HepG2 (cell line): ENCODE results near the gene GK. TPM values are rescaled to one million over a fixed set of nuclear protein-coding genes. Genes with fewer than 3 reads are reported as not detected.

Source experiments
- ATAC-seq: fragments of 200-7000 bp; cut with Tn5 transposase; 3 replicates; pipeline ENCODE4 v1.9.1; 2020; ENCODE audit warnings: mild to moderate bottlenecking, moderate library complexity
- BruUV-seq: library from RNA; stranded (reverse); fragments of 400-500 nt; replicated peaks from 2 replicates; lab custom pipeline; 2021; lab: Mats Ljungman, UMichigan
- CTCF ChIA-PET: fragments of 300-600 bp; formaldehyde crosslinking; extraction: SDS; loops from one replicate; lab custom pipeline; 2021; ENCODE audit warnings: low total read pairs, inconsistent platforms, low intra/inter-chr PET ratio; lab: Yijun Ruan, JAX
- POLR2A ChIA-PET: fragments of 350-600 bp; sonication (Branson Sonifier 250); formaldehyde crosslinking; loops from one replicate; lab custom pipeline; 2020; ENCODE audit warnings: antibody characterized with exemption, inconsistent platforms; lab: Yijun Ruan, JAX
- DNase-seq: peaks from one replicate; pipeline ENCODE4 v3.0.0-alpha.2; 2015; ENCODE audit warnings: low spot score
- FAIRE-seq: peaks from 3 replicates; lab custom pipeline; 2011; peaks lifted over from hg19 to GRCh38; lab: Jason Lieb, UNC
- H2AFZ ChIP-seq: one replicate; pipeline ENCODE4 v1.6.1; 2011; ENCODE audit warnings: low read length, inconsistent platforms
- H3K27ac ChIP-seq: fragments of 300-600 bp; 3 replicates; pipeline ENCODE4 v1.8.0; 2011; ENCODE audit warnings: mixed run types, mild to moderate bottlenecking, mixed read lengths, low read length, inconsistent platforms; ENCODE audit not compliant: insufficient read depth; ENCODE audit errors: extremely low read length
- H3K27me3 ChIP-seq, 2 experiments: fragments of 200-600 bp in 1 of 2; 2 replicates in 1 of 2; 3 replicates in 1 of 2; pipeline versions ENCODE4 v1.6.0 to v1.8.0; 2011; ENCODE audit warnings: low read length in 2 of 2, mild to moderate bottlenecking in 2 of 2, moderate library complexity in 2 of 2, inconsistent platforms in 1 of 2; ENCODE audit not compliant: insufficient read depth in 2 of 2, control insufficient read depth in 1 of 2
- H3K36me3 ChIP-seq, 2 experiments: fragments of 200-600 bp in 1 of 2; replicated peaks in 1 of 2; 2 replicates in 1 of 2; 3 replicates in 1 of 2; pipeline versions ENCODE4 v1.5.1 to v1.8.0; 2011; ENCODE audit warnings: low read length in 2 of 2, inconsistent platforms in 1 of 2; ENCODE audit not compliant: insufficient read depth in 2 of 2, control insufficient read depth in 1 of 2
- H3K4me1 ChIP-seq: 2 replicates; pipeline ENCODE4 v1.5.1; 2012; ENCODE audit warnings: low read length, inconsistent platforms; ENCODE audit not compliant: insufficient read depth
- H3K4me2 ChIP-seq: 2 replicates; pipeline ENCODE4 v1.6.0; 2011; ENCODE audit warnings: low read depth, low read length, inconsistent platforms
- H3K4me3 ChIP-seq, 3 experiments: fragments of 200-600 bp in 1 of 3; sonication (generic), shearing (Covaris generic) in 1 of 3; replicated peaks in 1 of 3; 2 replicates each; pipeline ENCODE4 v1.5.1; 2011 to 2016; ENCODE audit warnings: low read length in 3 of 3, inconsistent platforms in 2 of 3, low read depth in 2 of 3, mild to moderate bottlenecking in 2 of 3, control low read depth in 1 of 3, mixed read lengths in 1 of 3; ENCODE audit not compliant: insufficient read depth in 1 of 3
- H3K79me2 ChIP-seq: one replicate; pipeline ENCODE4 v1.6.1; 2011; ENCODE audit warnings: low read length, inconsistent platforms; ENCODE audit not compliant: insufficient read depth
- H3K9ac ChIP-seq: 2 replicates; pipeline ENCODE4 v1.6.0; 2011; ENCODE audit warnings: mild to moderate bottlenecking, low read depth, low read length, inconsistent platforms; ENCODE audit not compliant: insufficient read depth
- H3K9me3 ChIP-seq: 2 replicates; pipeline ENCODE4 v1.5.1; 2012; ENCODE audit warnings: mild to moderate bottlenecking, low read length
- H4K20me1 ChIP-seq: 2 replicates; pipeline ENCODE4 v1.6.0; 2011; ENCODE audit warnings: inconsistent platforms, mild to moderate bottlenecking, low read length, moderate library complexity; ENCODE audit not compliant: insufficient read depth
- FOXO1 ChIP-seq: sonication (generic); formaldehyde crosslinking; IDR thresholded peaks from 2 replicates; pipeline ENCODE4 v1.4.0; 2020; ENCODE audit warnings: missing genetic modification reagents
- GTF3A ChIP-seq: sonication (generic); formaldehyde crosslinking; conservative IDR thresholded peaks from 2 replicates; pipeline ENCODE4 v1.4.0; 2020; ENCODE audit warnings: mild to moderate bottlenecking, missing genetic modification reagents
- MAFF ChIP-seq: IDR thresholded peaks from 2 replicates; pipeline ENCODE4 v1.6.1; 2011; ENCODE audit warnings: low read depth, low read length, improper control_type of control experiment
- MAZ ChIP-seq, 2 experiments: sonication (generic) in 1 of 2; formaldehyde crosslinking in 1 of 2; IDR thresholded peaks; 2 replicates each; pipeline versions ENCODE4 v1.5.0 to v1.6.1; 2012 to 2020; ENCODE audit warnings: low read depth in 2 of 2, mild to moderate bottlenecking in 2 of 2, borderline replicate concordance in 1 of 2, improper control_type of control experiment in 1 of 2, low read length in 1 of 2, missing genetic modification reagents in 1 of 2, moderate library complexity in 1 of 2
- NFYB ChIP-seq: sonication (generic); formaldehyde crosslinking; IDR thresholded peaks from 2 replicates; pipeline ENCODE4 v1.4.0; 2020; ENCODE audit warnings: missing genetic modification reagents
- SRSF1 ChIP-seq: fragments of 200-400 bp; formaldehyde crosslinking; optimal IDR thresholded peaks from 2 replicates; pipeline ENCODE3; 2017; ENCODE audit warnings: mild to moderate bottlenecking, low read depth, low read length, moderate library complexity
- ZBTB3 ChIP-seq: sonication (generic); formaldehyde crosslinking; IDR thresholded peaks from 2 replicates; pipeline ENCODE4 v1.4.0; 2020; ENCODE audit warnings: low read depth, mild to moderate bottlenecking, moderate library complexity, missing genetic modification reagents, borderline replicate concordance
- ZEB1 ChIP-seq: IDR thresholded peaks from 2 replicates; pipeline ENCODE4 v1.6.1; 2012; ENCODE audit warnings: mild to moderate bottlenecking, low read depth, inconsistent platforms; ENCODE audit not compliant: insufficient replicate concordance
- ZFP37 ChIP-seq: sonication (generic); formaldehyde crosslinking; IDR thresholded peaks from 2 replicates; pipeline ENCODE4 v1.4.0; 2020; ENCODE audit warnings: missing genetic modification reagents, borderline replicate concordance
- ZNF3 ChIP-seq: IDR thresholded peaks from 2 replicates; pipeline ENCODE4 v1.7.0; 2017; ENCODE audit warnings: inconsistent platforms
- ZNF746 ChIP-seq: sonication (generic); formaldehyde crosslinking; IDR thresholded peaks from 2 replicates; pipeline ENCODE4 v1.8.0; 2022; ENCODE audit warnings: mild to moderate bottlenecking, missing genetic modification reagents
- WGBS: methylation state at CpG from one replicate; pipeline ENCODE4 v1.1.6; 2017; ENCODE audit warnings: low lambda C conversion rate; 5-methylcytosine and 5-hydroxymethylcytosine counted together
- in situ Hi-C: cut with HindIII; loops from 2 replicates; pipeline ENCODE4 v1.10.0; 2017; ENCODE audit warnings: low pct_unique_long_range_greater_than_20kb; ENCODE audit not compliant: extremely low pct_ligation_motif_present
- intact Hi-C: fragments of 100-400 bp; cut with micrococcal nuclease; formaldehyde crosslinking; loops from one replicate; pipeline ENCODE4 v1.10.0; 2022; ENCODE audit not compliant: unreplicated experiment
- polyA plus RNA-seq, 8 experiments: library from polyadenylated mRNA; depleted of rRNA in 3 of 8; stranded (reverse) in 7 of 8; unstranded in 1 of 8; fragments of >200 nt; fragmentation: Illumina TruSeq in 4 of 8; extraction: Trizol in 4 of 8; gene quantifications; 2 replicates each; pipeline versions ENCODE4 v1.2.1 to v1.2.3, GENCODE V29; 2011 to 2016; ENCODE audit warnings: low read depth in 4 of 8, missing spikeins in 1 of 8, mixed read lengths in 1 of 8; ENCODE audit not compliant: insufficient read depth in 1 of 8
- total RNA-seq, 5 experiments: library from RNA; depleted of rRNA; stranded (reverse); fragments of >200 nt; fragmentation: Illumina TruSeq; extraction: Trizol; gene quantifications; 2 replicates each; pipeline ENCODE4 v1.2.3, GENCODE V29; 2016; ENCODE audit warnings: low read depth in 1 of 5
- TF ChIP-seq, protein P1 (sequence below): sonication (generic); formaldehyde crosslinking; IDR thresholded peaks from 2 replicates; pipeline ENCODE4 v1.4.0; 2020; ENCODE audit warnings: mild to moderate bottlenecking, missing genetic modification reagents
- TF ChIP-seq, protein P2 (sequence below): fragments of 450-650 bp; IDR thresholded peaks from 2 replicates; pipeline ENCODE4 v1.6.1; 2016
- TF ChIP-seq, protein P3 (sequence below): sonication (generic); formaldehyde crosslinking; conservative IDR thresholded peaks from 2 replicates; pipeline ENCODE4 v1.4.0; 2020; ENCODE audit warnings: missing genetic modification reagents

GK gene
- total and polyA plus RNA-seq, 2 of the 13 experiments (the other 11 are each of a cell fraction or from before 2014, with no cell fraction given), result 64.2 to 265 TPM

DNA sequence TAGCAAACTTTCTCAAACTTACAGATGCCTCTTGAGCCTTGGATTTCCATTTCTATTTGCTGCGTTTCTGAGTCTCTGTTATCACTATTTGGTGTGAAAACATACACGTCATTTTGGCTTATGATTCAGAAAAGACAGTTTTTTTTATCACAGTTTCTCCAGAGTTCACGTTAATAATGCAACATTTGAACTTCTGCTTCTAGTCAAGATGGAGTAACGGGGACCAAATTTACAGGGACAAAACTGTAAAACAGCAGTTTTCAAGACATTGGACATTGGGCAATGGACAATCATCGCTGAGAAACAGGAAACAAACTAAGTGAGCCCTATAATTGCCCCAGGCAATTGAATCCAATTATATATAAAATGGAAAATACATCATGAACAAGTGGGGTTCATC is 39.5 kb upstream of the GK start:
- no peak for DNase-seq
- Histone ChIP-seq H3K4me3 (no peak overlapping the region), H3K27me3 (no peaks in the 10 kb centered on the region), H3K36me3 (no peaks in the 10 kb centered on the region), H2AFZ (no peak overlapping the region), H3K9ac (no peak overlapping the region), H3K27ac (no peak overlapping the region), H3K4me2 (no peak overlapping the region), H3K4me1 (peaks cover 19% of the 10 kb centered on the region), H3K79me2 (no peaks in the 10 kb centered on the region), H3K9me3 (no peaks in the 10 kb centered on the region), H4K20me1 (no peaks in the 10 kb centered on the region)
- intact Hi-C loops (no loop called here), in situ Hi-C loops (no loop called here)
- ChIA-PET CTCF (no interaction called here), POLR2A (no interaction called here)
- no peak for FAIRE-seq
- 99% methylated on average over 5 of the region's 5 CpGs for WGBS
- BruUV-seq, result no TSS peak
- no peak for ATAC-seq
- TF ChIP-seq ZFP37 (CRISPR knock-in tag), result no peak
- TF ChIP-seq ZNF3, result no peak

DNA sequence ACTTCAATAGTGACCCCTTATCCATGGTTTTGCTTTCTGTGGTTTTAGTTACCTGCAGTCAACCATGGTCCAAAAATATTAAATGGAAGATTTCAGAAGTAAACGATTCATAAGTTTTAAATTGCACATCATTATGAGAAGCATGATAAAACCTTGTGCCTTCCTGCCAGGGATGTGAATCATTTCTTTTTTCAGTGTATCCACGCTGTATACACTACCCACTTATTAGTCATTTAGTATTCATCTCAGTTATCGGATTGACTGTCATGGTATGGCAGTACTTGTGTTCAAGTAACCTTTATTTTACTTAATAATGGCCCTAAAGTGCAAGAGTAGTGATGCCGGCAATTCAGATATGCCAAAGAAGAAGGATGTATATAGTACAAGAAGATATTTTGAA is 38.0 kb upstream of the GK start:
- Histone ChIP-seq H3K4me1 (peaks cover 21% of the 10 kb centered on the region), H3K27ac (no peak overlapping the region), H2AFZ (no peak overlapping the region), H3K27me3 (no peaks in the 10 kb centered on the region), H3K4me2 (no peak overlapping the region), H4K20me1 (no peaks in the 10 kb centered on the region), H3K36me3 (no peaks in the 10 kb centered on the region), H3K4me3 (no peak overlapping the region), H3K9ac (no peak overlapping the region), H3K79me2 (no peaks in the 10 kb centered on the region), H3K9me3 (no peaks in the 10 kb centered on the region)
- no TSS peak for BruUV-seq
- POLR2A ChIA-PET, result no interaction called here
- CTCF ChIA-PET, result no interaction called here
- DNase-seq, result no peak
- intact Hi-C loops, result no loop called here
- ATAC-seq, result no peak
- FAIRE-seq, result no peak
- in situ Hi-C loops, result no loop called here
- 93% methylated on average over 4 of the region's 4 CpGs for WGBS
- TF ChIP-seq ZEB1 (no peak), FOXO1 (CRISPR knock-in tag) (no peak), NFYB (CRISPR knock-in tag) (no peak), GTF3A (CRISPR knock-in tag) (no peak), ZNF746 (CRISPR knock-in tag) (no peak), ZBTB3 (CRISPR knock-in tag) (no peak), SRSF1 (no peak), MAFF (no peak), MAZ (IDR thresholded peaks at IDR 0.05; ENCODE audit: borderline replicate concordance, low read depth, low read length) (no peak), MAZ (CRISPR knock-in tag; IDR thresholded peaks at IDR 0.05; ENCODE audit: low read depth) (no peak)
- TF ChIP-seq, protein P1, sequence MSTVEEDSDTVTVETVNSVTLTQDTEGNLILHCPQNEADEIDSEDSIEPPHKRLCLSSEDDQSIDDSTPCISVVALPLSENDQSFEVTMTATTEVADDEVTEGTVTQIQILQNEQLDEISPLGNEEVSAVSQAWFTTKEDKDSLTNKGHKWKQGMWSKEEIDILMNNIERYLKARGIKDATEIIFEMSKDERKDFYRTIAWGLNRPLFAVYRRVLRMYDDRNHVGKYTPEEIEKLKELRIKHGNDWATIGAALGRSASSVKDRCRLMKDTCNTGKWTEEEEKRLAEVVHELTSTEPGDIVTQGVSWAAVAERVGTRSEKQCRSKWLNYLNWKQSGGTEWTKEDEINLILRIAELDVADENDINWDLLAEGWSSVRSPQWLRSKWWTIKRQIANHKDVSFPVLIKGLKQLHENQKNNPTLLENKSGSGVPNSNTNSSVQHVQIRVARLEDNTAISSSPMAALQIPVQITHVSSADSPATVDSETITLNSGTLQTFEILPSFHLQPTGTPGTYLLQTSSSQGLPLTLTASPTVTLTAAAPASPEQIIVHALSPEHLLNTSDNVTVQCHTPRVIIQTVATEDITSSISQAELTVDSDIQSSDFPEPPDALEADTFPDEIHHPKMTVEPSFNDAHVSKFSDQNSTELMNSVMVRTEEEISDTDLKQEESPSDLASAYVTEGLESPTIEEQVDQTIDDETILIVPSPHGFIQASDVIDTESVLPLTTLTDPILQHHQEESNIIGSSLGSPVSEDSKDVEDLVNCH, result no peak
- TF ChIP-seq, protein P2, sequence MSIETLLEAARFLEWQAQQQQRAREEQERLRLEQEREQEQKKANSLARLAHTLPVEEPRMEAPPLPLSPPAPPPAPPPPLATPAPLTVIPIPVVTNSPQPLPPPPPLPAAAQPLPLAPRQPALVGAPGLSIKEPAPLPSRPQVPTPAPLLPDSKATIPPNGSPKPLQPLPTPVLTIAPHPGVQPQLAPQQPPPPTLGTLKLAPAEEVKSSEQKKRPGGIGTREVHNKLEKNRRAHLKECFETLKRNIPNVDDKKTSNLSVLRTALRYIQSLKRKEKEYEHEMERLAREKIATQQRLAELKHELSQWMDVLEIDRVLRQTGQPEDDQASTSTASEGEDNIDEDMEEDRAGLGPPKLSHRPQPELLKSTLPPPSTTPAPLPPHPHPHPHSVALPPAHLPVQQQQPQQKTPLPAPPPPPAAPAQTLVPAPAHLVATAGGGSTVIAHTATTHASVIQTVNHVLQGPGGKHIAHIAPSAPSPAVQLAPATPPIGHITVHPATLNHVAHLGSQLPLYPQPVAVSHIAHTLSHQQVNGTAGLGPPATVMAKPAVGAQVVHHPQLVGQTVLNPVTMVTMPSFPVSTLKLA, result no peak
- TF ChIP-seq, protein P3, sequence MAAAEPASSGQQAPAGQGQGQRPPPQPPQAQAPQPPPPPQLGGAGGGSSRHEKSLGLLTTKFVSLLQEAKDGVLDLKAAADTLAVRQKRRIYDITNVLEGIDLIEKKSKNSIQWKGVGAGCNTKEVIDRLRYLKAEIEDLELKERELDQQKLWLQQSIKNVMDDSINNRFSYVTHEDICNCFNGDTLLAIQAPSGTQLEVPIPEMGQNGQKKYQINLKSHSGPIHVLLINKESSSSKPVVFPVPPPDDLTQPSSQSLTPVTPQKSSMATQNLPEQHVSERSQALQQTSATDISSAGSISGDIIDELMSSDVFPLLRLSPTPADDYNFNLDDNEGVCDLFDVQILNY, result no peak
